HUDEP-2 (cell line): ENCODE measurements around the gene GCLM.

Source experiments
- DNase-seq, 76 experiments: peaks; one replicate each; lab custom pipeline; 2025; ENCODE audit not compliant: unreplicated experiment in 76 of 76; lab: John Stamatoyannopoulos, UW

Gene GCLM

DNA sequence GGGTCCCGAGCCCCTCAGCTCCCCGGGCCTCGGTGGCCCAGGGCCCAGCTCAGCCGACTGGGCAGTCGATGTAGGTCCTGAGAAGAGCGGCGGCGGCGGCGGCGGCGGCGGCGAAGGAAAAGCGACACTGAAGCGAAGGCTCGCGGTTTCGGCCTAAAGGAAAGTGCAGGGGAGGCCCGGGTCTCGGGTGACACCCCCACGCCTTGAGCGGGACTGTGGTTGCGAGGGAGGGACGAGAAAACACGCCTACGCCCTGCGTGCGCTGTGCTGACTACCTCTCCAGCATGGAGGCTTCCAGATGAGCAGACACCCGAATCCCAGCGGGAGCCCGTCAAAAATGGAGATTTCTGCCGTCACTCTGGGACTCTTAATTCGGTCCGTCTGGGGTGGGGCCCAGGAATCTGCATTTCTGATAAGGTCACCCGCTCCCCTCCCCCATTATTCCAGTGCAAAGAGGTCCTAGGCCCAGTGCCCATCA is 61.4 kb downstream of the GCLM start:
- DNase-seq = peak in 67 of 76 experiments; percentile 3 to 88 (median 55)

DNA sequence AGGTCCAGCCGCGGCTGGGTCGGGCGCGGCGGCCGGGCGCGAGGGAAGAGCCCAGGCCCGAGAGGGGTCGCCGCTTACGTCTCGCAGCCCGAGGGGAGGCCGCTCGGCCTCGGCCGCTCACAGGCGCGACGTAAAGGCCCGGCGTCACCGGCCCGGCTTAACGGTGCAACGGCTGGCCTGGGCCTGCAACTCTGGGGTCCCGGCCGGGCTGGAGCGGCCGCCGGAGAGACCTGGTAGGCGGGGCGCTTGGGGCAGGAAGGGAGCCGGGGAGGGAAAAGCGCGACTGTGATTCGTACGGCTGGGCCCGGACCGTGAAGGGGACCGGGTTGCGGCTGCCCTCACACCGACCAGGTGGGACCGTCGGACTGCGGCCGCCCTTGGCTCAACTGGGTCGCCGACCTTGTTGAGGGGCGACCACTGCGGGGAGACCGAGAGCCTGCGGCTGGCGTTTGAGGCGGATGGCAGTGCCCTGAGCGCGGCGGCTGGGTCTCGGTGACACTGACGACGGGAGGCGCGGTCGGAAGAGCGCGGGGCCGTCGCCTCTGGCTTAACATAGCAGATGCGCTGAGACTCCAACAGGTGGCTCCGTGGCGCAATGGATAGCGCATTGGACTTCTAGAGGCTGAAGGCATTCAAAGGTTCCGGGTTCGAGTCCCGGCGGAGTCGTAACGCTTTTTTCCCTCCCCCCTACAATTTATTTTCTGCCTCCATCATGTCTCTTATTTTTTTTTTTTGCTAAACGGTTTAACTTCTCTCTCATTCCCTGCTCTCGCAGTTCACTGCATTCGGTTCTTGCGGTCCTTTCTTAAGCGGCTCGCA is 62.0 kb downstream of the GCLM start:
- DNase-seq = peak in 74 of 76 experiments; percentile 10 to 96 (median 68)

DNA sequence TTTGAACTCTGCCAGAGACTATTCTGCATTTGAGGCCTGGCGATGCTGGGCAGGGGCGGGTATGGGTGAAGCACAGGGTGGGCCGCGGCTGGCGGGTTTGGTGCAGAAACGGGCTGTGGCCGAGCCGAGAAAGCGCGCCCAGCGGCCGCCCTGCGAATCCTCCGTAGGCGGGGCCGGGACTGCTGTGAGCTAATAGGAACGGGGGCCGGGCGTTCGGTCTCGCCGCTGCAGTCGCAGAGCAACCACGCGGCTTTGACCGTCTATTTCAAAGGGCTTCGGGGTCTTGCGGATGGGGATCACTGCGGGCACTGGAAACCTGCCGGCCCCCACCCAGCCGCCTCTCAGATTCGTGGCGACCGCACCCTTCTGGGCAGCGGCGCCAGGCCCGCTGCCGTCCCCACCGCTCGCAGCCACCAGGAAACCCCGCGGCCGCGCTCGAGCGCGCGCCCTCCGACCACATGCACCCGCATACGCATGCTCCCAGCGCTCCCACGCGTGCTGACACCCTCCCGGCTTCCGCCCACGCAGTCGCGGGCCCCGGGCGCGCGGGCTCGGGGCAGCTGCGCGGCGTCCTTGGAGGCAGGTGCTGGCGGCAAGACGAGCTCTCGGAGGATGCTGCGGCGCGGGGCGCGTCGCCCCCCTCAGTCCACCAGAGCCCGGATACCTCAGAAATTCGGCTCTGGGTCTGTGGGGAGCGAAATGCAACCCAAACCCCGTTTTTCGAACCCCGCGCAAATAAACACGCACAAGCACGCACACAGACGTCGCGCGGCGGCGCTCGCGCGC is 62.8 kb downstream of the GCLM start:
- DNase-seq = peak in 72 of 76 experiments; percentile 11 to 83 (median 64)

DNA sequence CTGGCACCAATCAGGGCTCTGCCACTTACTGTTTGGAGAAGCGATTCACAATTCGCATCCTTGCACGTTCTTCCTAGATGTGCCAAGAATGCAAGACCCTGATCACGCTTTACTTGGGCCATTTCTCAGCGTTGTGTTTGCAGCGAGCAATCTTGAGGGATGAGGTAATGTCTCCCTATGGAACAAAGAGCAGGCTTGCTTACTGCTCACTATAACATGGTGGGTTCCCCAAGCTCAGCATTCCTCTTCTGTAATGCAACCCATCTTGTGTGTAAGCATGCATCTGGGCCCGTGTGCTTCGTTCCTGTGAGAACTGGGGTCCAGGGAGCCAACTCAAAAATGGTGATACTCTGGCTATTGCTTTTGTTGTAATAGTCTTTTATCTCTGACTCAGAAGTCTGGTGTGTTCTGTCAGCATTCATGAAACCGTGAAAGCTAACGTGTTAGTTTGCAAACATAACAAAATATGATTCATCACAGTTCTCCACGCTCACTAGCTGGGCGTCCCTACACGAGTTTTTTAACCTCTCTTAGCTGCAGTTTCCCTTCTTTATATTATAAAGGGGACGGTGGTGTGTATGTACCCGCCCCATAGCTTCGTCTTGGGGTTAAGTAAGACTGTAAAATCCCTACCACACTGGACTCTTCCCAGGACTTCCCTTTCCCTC is 63.6 kb downstream of the GCLM start:
- no peak for DNase-seq

DNA sequence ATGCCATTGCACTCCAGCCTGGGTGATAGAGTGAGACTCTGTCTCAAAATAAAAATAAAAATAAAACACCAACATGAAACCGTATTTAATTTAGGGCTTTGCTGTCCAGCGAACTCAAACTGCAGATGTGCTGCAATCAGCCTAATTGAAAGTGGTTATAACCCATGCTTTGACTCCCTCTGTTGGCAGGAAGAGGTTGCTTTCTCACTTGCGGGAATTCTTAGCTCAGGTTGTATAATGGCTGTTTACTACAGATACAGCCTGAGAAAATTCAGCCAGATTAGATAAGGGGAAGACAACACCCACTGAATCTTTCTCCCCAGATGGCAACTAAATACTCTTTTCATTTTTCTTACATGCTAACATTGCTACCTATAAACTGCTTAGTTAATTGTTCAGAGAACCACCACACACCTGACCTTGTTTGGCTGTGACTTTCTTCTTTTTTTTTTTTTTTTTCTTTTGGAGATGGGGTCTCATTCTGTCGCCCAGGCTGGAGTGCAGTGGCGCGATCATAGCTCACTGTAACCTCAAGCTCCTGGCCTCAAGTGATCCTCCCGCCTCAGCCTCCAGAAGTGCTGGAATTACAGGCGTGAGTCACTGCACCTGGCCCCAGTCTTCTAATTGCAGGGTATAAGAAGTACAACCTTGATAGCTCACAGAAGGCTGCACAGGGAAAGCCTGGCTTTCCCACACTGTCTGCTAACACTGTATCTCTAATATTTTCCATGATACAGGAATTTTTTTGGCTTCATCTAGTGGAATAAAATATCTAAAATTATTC is 64.8 kb downstream of the GCLM start:
- peak in 47 of 76 experiments; percentile 1 to 79 (median 40) for DNase-seq

DNA sequence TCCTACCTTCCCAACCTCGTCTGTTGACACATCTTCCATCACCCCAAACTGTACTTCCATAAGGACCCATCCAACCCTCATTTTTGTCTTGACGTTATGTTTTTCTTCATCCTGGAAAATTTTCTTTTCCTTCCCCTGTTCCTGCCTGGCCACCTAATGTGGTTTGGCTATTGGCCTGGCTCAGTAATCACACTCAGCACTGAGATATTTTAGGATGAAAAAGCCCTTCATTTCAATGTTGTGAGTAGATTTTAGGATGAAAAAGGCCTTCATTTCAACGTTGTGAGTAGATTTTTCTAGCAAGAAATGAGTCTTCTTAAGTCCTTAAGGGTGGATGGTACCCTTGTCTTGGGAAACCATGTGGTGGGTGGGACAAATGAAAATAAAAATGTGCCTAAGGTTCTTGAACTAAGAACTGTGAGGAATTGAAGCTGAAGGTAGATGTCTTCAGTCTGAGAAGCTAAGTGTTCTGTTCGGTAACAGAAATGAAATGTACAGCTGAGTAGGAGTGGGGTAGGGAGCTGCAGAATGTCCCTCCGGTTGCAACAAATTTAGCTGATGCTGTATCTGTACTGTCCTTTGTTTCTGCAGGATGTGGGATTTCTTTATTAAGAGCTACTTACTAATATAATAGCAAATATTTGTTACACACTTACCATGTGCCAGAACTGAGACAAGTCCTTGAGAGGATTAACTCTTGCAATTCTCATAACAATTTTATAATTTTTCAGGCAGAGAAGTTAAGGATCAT is 66.3 kb downstream of the GCLM start:
- DNase-seq = no peak

DNA sequence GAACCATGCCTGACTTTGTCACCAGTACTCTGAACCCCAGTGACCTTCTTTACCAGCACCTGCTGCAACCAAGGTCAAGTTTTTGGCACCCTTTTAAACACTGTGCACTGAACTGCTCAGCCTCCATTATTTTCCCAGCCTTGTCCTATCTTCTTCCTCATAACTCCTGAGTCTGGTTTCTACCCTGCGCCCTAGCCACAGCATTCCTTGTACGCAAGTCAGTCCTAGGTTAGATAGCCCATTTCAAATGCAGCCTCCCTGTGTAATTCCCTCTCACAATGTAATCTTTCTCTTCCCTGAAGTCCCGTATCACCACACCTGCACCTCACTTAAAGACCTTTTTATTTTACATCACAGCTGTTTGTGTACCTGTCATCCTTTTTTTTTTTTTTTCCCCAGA is 67.5 kb downstream of the GCLM start:
- DNase-seq = no peak

DNA sequence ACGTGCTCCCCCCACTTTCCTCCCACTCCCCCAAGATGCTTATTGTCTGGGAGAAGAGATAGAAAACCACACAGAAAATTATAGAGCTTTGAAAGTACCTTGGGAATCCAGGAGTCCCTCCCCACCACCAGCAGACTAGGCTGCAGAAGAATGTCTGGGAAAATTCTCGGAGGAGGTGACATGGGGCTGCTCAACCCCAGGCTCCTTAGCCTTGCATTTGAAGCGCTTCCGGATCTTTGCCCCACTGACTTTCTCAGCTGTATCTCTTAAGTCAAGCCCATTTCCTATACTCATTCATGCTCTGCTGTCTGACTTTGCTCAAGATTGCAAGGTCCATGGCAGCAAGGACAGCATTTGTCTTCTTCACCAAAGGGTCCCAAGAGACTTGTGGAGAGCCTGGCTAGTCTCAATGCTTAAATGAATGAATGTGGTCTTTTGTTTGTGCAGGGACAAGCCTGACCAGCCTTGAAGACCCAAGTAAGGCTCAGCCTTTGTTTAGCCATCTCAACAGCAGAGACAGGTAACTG is 68.2 kb downstream of the GCLM start:
- no peak for DNase-seq

DNA sequence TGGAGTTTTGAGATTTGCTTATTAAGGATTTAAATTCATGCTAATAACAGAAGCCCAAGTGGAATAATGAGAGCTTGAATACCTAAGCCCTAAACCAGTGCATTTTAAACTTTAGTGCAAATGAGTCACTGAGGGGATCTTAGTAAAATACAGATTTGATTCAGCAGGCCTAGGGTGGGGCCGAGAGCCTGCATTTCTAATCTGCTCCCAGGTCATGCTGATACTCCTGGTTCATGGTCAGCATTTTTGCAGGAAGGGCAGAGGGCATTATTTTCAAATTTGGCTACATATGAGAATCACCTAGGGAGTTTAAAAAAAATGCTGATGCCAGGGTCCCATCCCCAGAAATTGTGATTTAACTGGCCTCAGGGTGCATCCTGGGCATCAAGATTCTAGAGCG is 69.5 kb downstream of the GCLM start:
- DNase-seq = no peak

DNA sequence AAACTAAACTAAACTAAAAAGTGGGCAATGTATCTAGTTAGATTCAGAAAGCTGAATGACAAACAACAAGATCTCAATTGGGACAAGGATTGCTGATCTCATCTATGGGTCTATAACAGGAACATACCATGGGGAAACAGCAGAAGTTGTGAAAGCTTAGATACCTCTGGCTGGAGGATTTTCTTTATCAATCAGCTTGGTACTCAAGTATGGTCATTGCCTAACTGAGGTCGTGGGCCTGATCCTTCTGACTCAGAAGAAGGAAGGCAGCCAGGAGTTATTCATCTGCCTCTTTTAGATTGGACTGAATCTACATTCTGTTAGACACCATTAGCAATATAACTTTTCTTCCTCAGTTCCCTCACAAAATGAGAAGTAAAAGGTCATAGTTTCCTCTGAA is 69.9 kb downstream of the GCLM start:
- DNase-seq = no peak

DNA sequence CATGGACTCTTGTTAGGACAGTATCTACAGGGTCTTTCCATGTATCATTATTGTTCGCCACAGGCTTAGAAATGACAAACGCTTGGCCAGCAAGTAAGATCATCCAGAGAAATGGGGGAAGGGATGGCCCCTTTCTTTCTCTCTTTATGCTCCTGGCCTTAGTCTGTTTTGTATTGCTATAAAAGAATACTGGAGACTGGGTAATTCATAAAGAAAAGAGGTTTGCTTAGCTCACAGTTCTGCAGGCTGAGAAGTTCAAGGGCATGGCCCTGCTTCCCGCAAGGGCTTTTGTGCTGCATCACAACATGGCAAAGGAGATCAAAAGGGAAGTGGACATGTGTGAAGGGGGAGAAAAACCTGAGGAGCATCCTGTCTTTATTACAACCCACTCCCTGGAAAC is 71.3 kb downstream of the GCLM start:
- DNase-seq = no peak
